ENCODE measurements around the gene PAX5. TPM values are rescaled to one million over a fixed set of nuclear protein-coding genes. Genes with fewer than 3 reads are reported as not detected.

Gene PAX5
- total and polyA plus RNA-seq, 2 of the 13 experiments (the other 11 are each of a cell fraction or from before 2014, with no cell fraction given): not detected

- no peak overlapping the region for H3K4me3 ChIP-seq (replicated peaks in 1 of 3; ENCODE audit: insufficient read depth in 1 of 3, low read depth in 2 of 3, low read length in 3 of 3)
- DNase-seq (ENCODE audit: low spot score) (no peak), ATAC-seq (no peak), FAIRE-seq (no peak)
- intact Hi-C loops (cut with micrococcal nuclease; ENCODE audit: unreplicated experiment) (no loop called here), in situ Hi-C loops (cut with HindIII; ENCODE audit: extremely low pct_ligation_motif_present, low pct_unique_long_range_greater_than_20kb) (no loop called here)
- H3K27me3 ChIP-seq (ENCODE audit: control insufficient read depth in 1 of 2, insufficient read depth in 2 of 2, low read length in 2 of 2): peaks cover 5 to 64% of the 10 kb centered on the region in 2 experiments; a peak in 4 of 5 replicates
- H3K79me2 ChIP-seq (ENCODE audit: insufficient read depth, low read length): no peaks in the 10 kb centered on the region
- H2AFZ ChIP-seq (ENCODE audit: low read length): no peak overlapping the region
- H3K4me1 ChIP-seq (ENCODE audit: insufficient read depth, low read length): peaks cover 34% of the 10 kb centered on the region
- no peak overlapping the region for H3K9ac ChIP-seq (ENCODE audit: insufficient read depth, low read depth, low read length)
- H3K4me2 ChIP-seq (ENCODE audit: low read depth, low read length): no peak overlapping the region
- no peaks in the 10 kb centered on the region for H4K20me1 ChIP-seq (ENCODE audit: insufficient read depth, low read length)
- ChIA-PET CTCF (ENCODE audit: low intra/inter-chr PET ratio, low total read pairs) (no interaction called here), POLR2A (no interaction called here)
- peaks cover 5% of the 10 kb centered on the region; the same call in 1 of the 2 replicates for H3K9me3 ChIP-seq (ENCODE audit: low read length)
- H3K27ac ChIP-seq (ENCODE audit: extremely low read length, insufficient read depth, low read length): no peak overlapping the region
- 0% methylated on average over 3 of the region's 4 CpGs for WGBS (ENCODE audit: low lambda C conversion rate)
- no TSS peak for BruUV-seq (replicated peaks)
- no peaks in the 10 kb centered on the region for H3K36me3 ChIP-seq (replicated peaks in 1 of 2; ENCODE audit: control insufficient read depth in 1 of 2, insufficient read depth in 2 of 2, low read length in 2 of 2)
- TF ChIP-seq SMC3 (IDR thresholded peaks at IDR 0.05; ENCODE audit: low read length): no peak
These were observed 158.0 kb downstream of the PAX5 start for GRCh38 chr9:36876056-36876455.

- intact Hi-C loops (cut with micrococcal nuclease; ENCODE audit: unreplicated experiment): loop anchor here (5.0 kb wide), 2 partner anchors 97 to 117 kb away; no protein-coding TSS in a partner anchor
- BruUV-seq (replicated peaks): no TSS peak
- DNase-seq (ENCODE audit: low spot score) (no peak), ATAC-seq (no peak), FAIRE-seq (no peak)
- in situ Hi-C loops (cut with HindIII; ENCODE audit: extremely low pct_ligation_motif_present, low pct_unique_long_range_greater_than_20kb): no loop called here
- no peak for TF ChIP-seq RARG (CRISPR knock-in tag; IDR thresholded peaks at IDR 0.05; ENCODE audit: low read depth)
- TF ChIP-seq ZNF891 (CRISPR knock-in tag; IDR thresholded peaks at IDR 0.05): no peak
- no peak for TF ChIP-seq HOXA9 (CRISPR knock-in tag; IDR thresholded peaks at IDR 0.05; ENCODE audit: borderline replicate concordance)
- no peak for TF ChIP-seq ZNF33A (CRISPR knock-in tag; IDR thresholded peaks at IDR 0.05; ENCODE audit: borderline replicate concordance)
- TF ChIP-seq NCOA2 (CRISPR knock-in tag; IDR thresholded peaks at IDR 0.05): no peak
- TF ChIP-seq ZBTB3 (CRISPR knock-in tag; IDR thresholded peaks at IDR 0.05; ENCODE audit: borderline replicate concordance, low read depth): no peak
- TF ChIP-seq RFX5 (IDR thresholded peaks at IDR 0.05; ENCODE audit: low read depth, low read length): no peak
- no peak for TF ChIP-seq ZNF280B (CRISPR knock-in tag; IDR thresholded peaks at IDR 0.05; ENCODE audit: borderline replicate concordance)
- TF ChIP-seq ZSCAN31 (CRISPR knock-in tag; IDR thresholded peaks at IDR 0.05; ENCODE audit: low read depth): no peak
- TF ChIP-seq MXI1 (IDR thresholded peaks at IDR 0.05; ENCODE audit: borderline replicate concordance, low read depth, low read length): no peak
- no peak for TF ChIP-seq ZSCAN9 (CRISPR knock-in tag; IDR thresholded peaks at IDR 0.05; ENCODE audit: borderline replicate concordance)
- no peak for TF ChIP-seq CEBPZ (IDR thresholded peaks at IDR 0.05; ENCODE audit: low read length)
- Histone ChIP-seq H3K4me2 (ENCODE audit: low read depth, low read length) (no peak overlapping the region), H3K27me3 (ENCODE audit: control insufficient read depth in 1 of 2, insufficient read depth in 2 of 2, low read length in 2 of 2) (peaks cover 5 to 65% of the 10 kb centered on the region in 2 experiments), H3K4me3 (replicated peaks in 1 of 3; ENCODE audit: insufficient read depth in 1 of 3, low read depth in 2 of 3, low read length in 3 of 3) (no peak overlapping the region), H3K27ac (ENCODE audit: extremely low read length, insufficient read depth, low read length) (no peak overlapping the region), H3K4me1 (ENCODE audit: insufficient read depth, low read length) (peaks cover 40% of the 10 kb centered on the region), H3K9me3 (ENCODE audit: low read length) (peaks cover 5% of the 10 kb centered on the region; the same call in 1 of the 2 replicates), H3K79me2 (ENCODE audit: insufficient read depth, low read length) (no peaks in the 10 kb centered on the region), H4K20me1 (ENCODE audit: insufficient read depth, low read length) (no peaks in the 10 kb centered on the region), H3K36me3 (replicated peaks in 1 of 2; ENCODE audit: control insufficient read depth in 1 of 2, insufficient read depth in 2 of 2, low read length in 2 of 2) (no peaks in the 10 kb centered on the region), H3K9ac (ENCODE audit: insufficient read depth, low read depth, low read length) (no peak overlapping the region), H2AFZ (ENCODE audit: low read length) (no peak overlapping the region)
- WGBS (ENCODE audit: low lambda C conversion rate): 51% methylated on average over 5 of the region's 6 CpGs
- POLR2A ChIA-PET: no interaction called here
- CTCF ChIA-PET (ENCODE audit: low intra/inter-chr PET ratio, low total read pairs): no interaction called here
These were observed 159.1 kb downstream of the PAX5 start for GRCh38 chr9:36874921-36875320.

Data from HepG2 (cell line).